ENCODE data around the gene REV3L. TPM values are rescaled to one million over a fixed set of nuclear protein-coding genes. Genes with fewer than 3 reads are reported as not detected.
"Not testable (repeated sequence)": the region's sequence is repeated elsewhere in the genome, so short reads cannot be mapped to it uniquely, and the experiment has no call there.

REV3L gene
- total RNA-seq, 1 donor from 2014 or later: 37.5 TPM

DNA sequence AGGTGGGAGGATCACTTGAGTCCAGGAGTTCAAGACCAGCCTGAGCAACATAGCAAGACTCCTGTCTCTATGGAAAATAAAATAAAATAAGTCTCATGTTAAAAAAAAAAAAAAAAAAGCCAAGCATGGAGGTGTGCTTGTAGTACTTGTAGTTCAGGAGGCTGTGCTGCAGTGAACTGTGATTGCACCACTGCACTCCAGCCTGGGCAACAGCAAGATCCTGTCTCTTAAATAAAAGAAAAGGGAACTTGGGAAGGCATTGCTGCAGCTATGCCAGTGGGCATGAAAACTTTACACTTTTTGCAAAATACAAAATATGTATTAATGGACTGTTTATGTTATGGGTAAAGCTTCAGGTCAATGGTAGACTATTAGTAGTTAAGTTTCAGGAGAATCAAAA lies 37.5 kb upstream of the REV3L start:
- Histone ChIP-seq H3K27ac (no peak overlapping the region), H3K4me1 (peaks cover 6% of the 10 kb centered on the region), H3K4me3 (no peak overlapping the region), H3K9me3 (no peaks in the 10 kb centered on the region), H3K27me3 (no peaks in the 10 kb centered on the region), H3K36me3 (no peaks in the 10 kb centered on the region)
- TF ChIP-seq, protein P1, sequence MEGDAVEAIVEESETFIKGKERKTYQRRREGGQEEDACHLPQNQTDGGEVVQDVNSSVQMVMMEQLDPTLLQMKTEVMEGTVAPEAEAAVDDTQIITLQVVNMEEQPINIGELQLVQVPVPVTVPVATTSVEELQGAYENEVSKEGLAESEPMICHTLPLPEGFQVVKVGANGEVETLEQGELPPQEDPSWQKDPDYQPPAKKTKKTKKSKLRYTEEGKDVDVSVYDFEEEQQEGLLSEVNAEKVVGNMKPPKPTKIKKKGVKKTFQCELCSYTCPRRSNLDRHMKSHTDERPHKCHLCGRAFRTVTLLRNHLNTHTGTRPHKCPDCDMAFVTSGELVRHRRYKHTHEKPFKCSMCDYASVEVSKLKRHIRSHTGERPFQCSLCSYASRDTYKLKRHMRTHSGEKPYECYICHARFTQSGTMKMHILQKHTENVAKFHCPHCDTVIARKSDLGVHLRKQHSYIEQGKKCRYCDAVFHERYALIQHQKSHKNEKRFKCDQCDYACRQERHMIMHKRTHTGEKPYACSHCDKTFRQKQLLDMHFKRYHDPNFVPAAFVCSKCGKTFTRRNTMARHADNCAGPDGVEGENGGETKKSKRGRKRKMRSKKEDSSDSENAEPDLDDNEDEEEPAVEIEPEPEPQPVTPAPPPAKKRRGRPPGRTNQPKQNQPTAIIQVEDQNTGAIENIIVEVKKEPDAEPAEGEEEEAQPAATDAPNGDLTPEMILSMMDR (IDR thresholded peaks at IDR 0.05): no peak
- intact Hi-C loops (cut with DNase I): no loop called here
- ATAC-seq (peak; percentile 54), DNase-seq (no peak)

DNA sequence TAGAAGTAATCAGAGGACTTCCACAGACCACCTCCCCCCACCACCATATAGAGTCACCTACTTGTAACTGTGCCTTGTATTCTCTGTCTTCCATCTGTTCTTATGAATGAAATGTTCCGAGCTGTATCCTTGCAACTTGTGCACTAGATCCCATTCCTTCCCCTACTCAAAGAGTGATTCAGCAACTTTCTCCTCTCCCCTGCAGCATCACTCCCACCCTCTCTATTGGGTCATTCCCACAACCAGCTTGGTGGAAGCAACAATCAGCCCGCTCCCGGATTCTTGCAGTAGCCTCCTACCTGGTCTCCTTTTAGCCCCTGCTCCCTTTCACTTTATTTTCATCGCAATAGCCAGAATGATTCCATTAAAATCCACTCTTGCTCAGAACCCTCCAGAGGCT lies 34.9 kb upstream of the REV3L start:
- H3K27me3 ChIP-seq: no peaks in the 10 kb centered on the region
- H3K4me1 ChIP-seq: no peaks in the 10 kb centered on the region
- no peaks in the 10 kb centered on the region for H3K36me3 ChIP-seq
- no peak for DNase-seq
- H3K9me3 ChIP-seq: no peaks in the 10 kb centered on the region
- TF ChIP-seq, protein P1 (IDR thresholded peaks at IDR 0.05): no peak
- H3K27ac ChIP-seq: no peak overlapping the region
- no peak overlapping the region for H3K4me3 ChIP-seq
- intact Hi-C loops (cut with DNase I): no loop called here
- ATAC-seq: no peak

DNA sequence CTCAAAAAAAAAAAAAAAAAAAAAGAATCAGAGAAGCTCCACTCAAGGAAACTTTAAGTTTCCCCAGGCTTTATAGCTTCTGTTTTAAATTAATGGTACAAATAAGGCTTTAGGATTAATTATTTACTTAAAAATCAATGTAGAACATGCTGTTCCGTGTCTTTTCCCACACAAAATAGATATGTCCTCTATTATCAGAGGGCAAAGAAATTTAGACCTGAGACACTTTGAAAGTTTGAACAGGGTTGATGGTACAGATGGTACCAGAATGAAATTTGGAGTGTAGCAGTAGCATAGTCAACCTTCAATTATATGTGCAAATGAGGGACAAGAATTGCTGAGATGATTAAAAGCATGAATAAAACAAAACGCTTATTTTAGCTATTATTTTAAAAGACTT lies 32.2 kb upstream of the REV3L start:
- Histone ChIP-seq H3K36me3 (no peaks in the 10 kb centered on the region), H3K4me1 (no peaks in the 10 kb centered on the region), H3K9me3 (no peaks in the 10 kb centered on the region), H3K4me3 (no peak overlapping the region), H3K27me3 (no peaks in the 10 kb centered on the region), H3K27ac (no peak overlapping the region)
- TF ChIP-seq, protein P1 (IDR thresholded peaks at IDR 0.05): no peak
- ATAC-seq (no peak), DNase-seq (no peak)
- intact Hi-C loops (cut with DNase I): no loop called here

DNA sequence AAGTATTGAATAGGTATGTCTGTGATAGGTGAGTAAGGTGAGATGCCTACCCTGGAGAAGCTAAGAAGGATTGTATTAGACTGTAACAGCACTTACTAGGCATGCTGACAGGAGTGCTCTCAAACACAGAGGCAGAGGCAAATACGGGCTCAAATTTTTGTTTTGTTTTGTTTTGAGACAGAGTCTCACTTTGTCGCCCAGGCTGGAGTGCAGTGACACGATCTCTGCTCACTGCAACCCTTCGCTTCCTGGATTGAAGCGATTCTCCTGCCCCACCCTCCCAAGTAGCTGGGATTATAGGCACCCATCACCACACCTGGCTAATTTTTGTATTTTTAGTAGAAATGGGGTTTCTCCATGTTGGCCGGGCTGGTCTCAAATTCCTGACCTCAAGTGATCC lies 31.5 kb upstream of the REV3L start:
- H3K36me3 ChIP-seq; H3K27me3 ChIP-seq; H3K9me3 ChIP-seq; H3K4me3 ChIP-seq; ATAC-seq; H3K27ac ChIP-seq; DNase-seq; intact Hi-C loops (cut with DNase I); H3K4me1 ChIP-seq: not testable (repeated sequence)

DNA sequence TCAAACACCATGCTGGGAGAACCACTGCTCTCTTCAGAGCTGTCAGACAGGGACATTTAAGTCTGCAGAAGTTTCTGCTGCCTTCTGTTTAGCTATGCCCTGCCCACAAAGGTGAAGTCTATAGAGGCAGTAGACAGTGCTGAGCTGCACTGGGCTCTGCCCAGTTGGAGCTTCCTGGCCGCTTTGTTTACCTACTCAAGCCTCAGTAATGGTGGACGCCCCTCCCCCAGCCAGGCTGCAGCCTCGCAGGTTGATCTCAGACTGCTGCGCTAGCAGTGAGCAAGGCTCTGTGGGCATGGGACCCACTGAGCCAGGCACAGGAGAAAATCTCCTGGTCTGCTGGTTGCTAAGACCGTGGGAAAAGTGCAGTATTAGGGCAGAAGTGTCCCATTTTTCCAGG lies 24.2 kb upstream of the REV3L start:
- H3K36me3 ChIP-seq; H3K27ac ChIP-seq; DNase-seq; H3K4me3 ChIP-seq; intact Hi-C loops (cut with DNase I); H3K4me1 ChIP-seq; ATAC-seq; H3K9me3 ChIP-seq; H3K27me3 ChIP-seq: not testable (repeated sequence)

DNA sequence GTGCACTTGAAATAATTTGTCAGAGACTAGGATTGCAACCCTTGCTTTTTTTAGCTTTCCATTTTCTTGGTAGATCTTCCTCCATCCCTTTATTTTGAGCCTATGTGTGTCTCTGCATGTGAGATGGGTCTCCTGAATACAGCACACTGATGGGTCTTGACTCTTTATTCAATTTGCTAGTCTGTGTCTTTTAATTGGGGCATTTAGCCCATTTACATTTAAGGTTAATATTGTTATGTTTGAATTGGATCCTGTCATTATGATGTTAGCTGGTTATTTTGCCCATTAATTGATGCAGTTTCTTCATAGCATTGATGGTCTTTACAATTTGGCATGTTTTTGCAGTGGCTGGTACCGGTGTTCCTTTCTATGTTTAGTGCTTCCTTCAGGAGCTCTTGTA lies 22.5 kb upstream of the REV3L start:
- H3K27ac ChIP-seq; H3K4me3 ChIP-seq; H3K4me1 ChIP-seq; intact Hi-C loops (cut with DNase I); H3K9me3 ChIP-seq; DNase-seq; ATAC-seq; H3K27me3 ChIP-seq; H3K36me3 ChIP-seq: not testable (repeated sequence)

DNA sequence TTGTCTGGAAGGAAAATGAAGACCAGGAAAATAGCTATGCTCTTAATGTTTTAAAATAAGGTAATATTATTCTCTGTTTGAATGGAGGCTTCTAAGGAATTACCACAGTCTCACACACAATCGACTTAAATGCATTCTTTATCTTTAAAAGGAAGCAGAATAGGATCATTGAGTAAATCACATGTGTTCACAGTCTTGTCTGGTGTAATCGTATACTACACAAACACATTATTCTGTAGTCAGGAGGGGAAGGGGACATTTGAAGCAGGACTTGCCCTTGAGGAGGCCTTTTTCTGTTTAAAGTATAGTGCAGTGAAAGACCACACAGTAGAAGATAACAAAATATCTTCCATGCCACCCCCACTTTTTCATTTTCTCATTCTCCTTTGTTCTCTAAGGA lies 20.6 kb upstream of the REV3L start:
- Histone ChIP-seq H3K4me3 (no peak overlapping the region), H3K36me3 (no peaks in the 10 kb centered on the region), H3K27me3 (no peaks in the 10 kb centered on the region), H3K4me1 (no peaks in the 10 kb centered on the region), H3K9me3 (no peaks in the 10 kb centered on the region), H3K27ac (no peak overlapping the region)
- ATAC-seq: no peak
- intact Hi-C loops (cut with DNase I): no loop called here
- TF ChIP-seq, protein P1 (IDR thresholded peaks at IDR 0.05): no peak
- DNase-seq: no peak

Data from upper lobe of right lung (tissue), 1 donor.